Upper lobe of left lung (tissue), 6 donors: ENCODE results near the gene TMEM187. TPM values are rescaled to one million over a fixed set of nuclear protein-coding genes. Genes with fewer than 3 reads are reported as not detected.

Experiments
- ATAC-seq, 2 donors: fragments of 200-7000 bp; cut with Tn5 transposase; one replicate each; pipeline ENCODE4 v1.9.1; 2022; ENCODE audit warnings: mild to moderate bottlenecking in 2 of 2, moderate library complexity in 2 of 2; ENCODE audit not compliant: low FRiP score in 2 of 2
- DNase-seq, 2 donors: peaks; one replicate each; pipeline ENCODE4 v3.0.0-alpha.2; 2019 to 2020
- H3K27ac ChIP-seq, 4 donors: fragments of 200-600 bp; sonication (generic); one replicate each; pipeline ENCODE4 v1.5.1; 2016 to 2019
- H3K27me3 ChIP-seq, 4 donors: fragments of 200-600 bp; sonication (generic); one replicate each; pipeline ENCODE4 v1.5.1; 2017 to 2019
- H3K36me3 ChIP-seq, 4 donors: fragments of 200-600 bp; sonication (generic); one replicate each; pipeline ENCODE4 v1.5.1; 2016 to 2019
- H3K4me1 ChIP-seq, 4 donors: fragments of 200-600 bp; sonication (generic); one replicate each; pipeline ENCODE4 v1.5.1; 2018 to 2019
- H3K4me3 ChIP-seq, 4 donors: fragments of 200-600 bp; sonication (generic); one replicate each; pipeline ENCODE4 v1.5.1; 2017 to 2019; ENCODE audit warnings: mild to moderate bottlenecking in 2 of 4, moderate library complexity in 1 of 4
- H3K9me3 ChIP-seq, 4 donors: fragments of 200-600 bp; sonication (generic); one replicate each; pipeline ENCODE4 v1.5.1; 2018 to 2019
- EP300 ChIP-seq, 4 donors: sonication (generic); formaldehyde crosslinking; IDR thresholded peaks; one replicate each; pipeline ENCODE4 v1.5.1; 2017; ENCODE audit warnings: antibody characterized with exemption in 4 of 4, control low read depth in 2 of 4
- POLR2A ChIP-seq, 4 donors: fragments of 450-650 bp; IDR thresholded peaks; one replicate each; pipeline ENCODE4 v1.5.1; 2016 to 2017; ENCODE audit warnings: antibody characterized with exemption in 4 of 4, mild to moderate bottlenecking in 2 of 4
- POLR2AphosphoS5 ChIP-seq, 2 donors: sonication (generic); formaldehyde crosslinking; IDR thresholded peaks; one replicate each; pipeline ENCODE4 v1.5.1; 2017; ENCODE audit warnings: antibody characterized with exemption in 2 of 2
- WGBS, 2 donors: methylation state at CpG; one replicate each; pipeline ENCODE4 v1.1.5; 2017 to 2018; 5-methylcytosine and 5-hydroxymethylcytosine counted together
- total RNA-seq, 6 donors: library from RNA; depleted of rRNA in 4 of 6; stranded (reverse); fragments of >200 nt in 4 of 6; gene quantifications; one replicate each; pipeline versions ENCODE4 v1.1.0 to v1.2.1, GENCODE V29; 2016 to 2021
- TF ChIP-seq, protein P1 (sequence below), 6 experiments: fragments of 450-650 bp in 4 of 6; fragments of 200-600 bp in 2 of 6; sonication (generic) in 2 of 6; IDR thresholded peaks; one replicate each; pipeline ENCODE4 v1.5.1; 2016 to 2019; ENCODE audit warnings: antibody characterized with exemption in 6 of 6
- donor health status: DM: no; HTN: no; CAD: no; lungs with moderate emphysema.
- donor health status: DM: no; HTN: yes; CAD: no; lungs with severe emphysema.

Gene TMEM187
- total RNA-seq, 6 donors from 2014 or later: 2.1 to 17.7 (median 5.0) TPM

GRCh38 chrX:153925739-153926551, 46.6 kb upstream of the TMEM187 start, which contains the start of gene ARHGAP4:
Gene ARHGAP4, minus strand, starts transcription at chrX:153926264. Its CDS starts 62 bp downstream, at chrX:153926202.
- ATAC-seq (no peak), DNase-seq (peak in 1 of 2 donors; percentile 88)
- WGBS, 2 donors: 29 to 30% methylated on average over 2 to 35 of the region's 59 CpGs

DNA sequence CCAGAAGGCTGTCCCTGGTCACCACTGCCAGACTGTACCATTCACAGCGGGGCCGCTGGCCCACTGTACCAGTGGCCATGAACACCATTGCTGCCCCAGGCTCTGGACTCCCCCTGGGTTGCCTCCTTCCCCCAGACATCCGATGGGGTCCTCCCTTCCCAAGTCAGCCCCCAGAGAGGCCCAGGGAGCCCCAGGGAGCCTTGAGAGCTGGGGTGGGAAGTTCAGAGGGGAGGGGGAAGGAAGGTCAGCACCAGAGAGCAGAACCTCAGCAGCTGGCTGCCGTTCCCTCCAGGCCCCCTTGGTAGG, 46.0 kb upstream of the TMEM187 start:
- 16% methylated on average over 4 of the region's 4 CpGs; no CpG with 5 or more reads in 1 of the 2 donors for WGBS, 2 donors
- Histone ChIP-seq H3K36me3 (peaks cover 0 to 19% (median 7%) of the 10 kb centered on the region in 4 donors), H3K4me3 (peak overlapping the region in 3 of 4 donors; percentile 50 to 62 (median 59)), H3K27ac (peak overlapping the region; percentile 92 to 98 (median 95)), H3K27me3 (peaks cover 0 to 5% (median 0%) of the 10 kb centered on the region in 4 donors), H3K4me1 (peaks cover 16 to 82% (median 45%) of the 10 kb centered on the region in 4 donors), H3K9me3 (no peaks in the 10 kb centered on the region)
- no peak for ATAC-seq
- TF ChIP-seq POLR2A (IDR thresholded peaks at IDR 0.05): no peak
- DNase-seq: no peak

More at GRCh38 chrX:153925739-153926551, 46.6 kb upstream of the TMEM187 start, which contains the start of gene ARHGAP4:
- Histone ChIP-seq H3K9me3 (no peaks in the 10 kb centered on the region), H3K4me1 (peaks cover 20 to 88% (median 47%) of the 10 kb centered on the region in 4 donors), H3K27me3 (peaks cover 0 to 11% (median 0%) of the 10 kb centered on the region in 4 donors), H3K4me3 (peak within 1 kb of the TSS in 3 of 4 donors; percentile 50 to 62 (median 59)), H3K27ac (peak within 1 kb of the TSS; percentile 92 to 98 (median 95)), H3K36me3 (peaks cover 0 to 13% (median 4%) of the 10 kb centered on the region in 4 donors)
- TF ChIP-seq EP300 (IDR thresholded peaks at IDR 0.05): no peak
- TF ChIP-seq, protein P1, sequence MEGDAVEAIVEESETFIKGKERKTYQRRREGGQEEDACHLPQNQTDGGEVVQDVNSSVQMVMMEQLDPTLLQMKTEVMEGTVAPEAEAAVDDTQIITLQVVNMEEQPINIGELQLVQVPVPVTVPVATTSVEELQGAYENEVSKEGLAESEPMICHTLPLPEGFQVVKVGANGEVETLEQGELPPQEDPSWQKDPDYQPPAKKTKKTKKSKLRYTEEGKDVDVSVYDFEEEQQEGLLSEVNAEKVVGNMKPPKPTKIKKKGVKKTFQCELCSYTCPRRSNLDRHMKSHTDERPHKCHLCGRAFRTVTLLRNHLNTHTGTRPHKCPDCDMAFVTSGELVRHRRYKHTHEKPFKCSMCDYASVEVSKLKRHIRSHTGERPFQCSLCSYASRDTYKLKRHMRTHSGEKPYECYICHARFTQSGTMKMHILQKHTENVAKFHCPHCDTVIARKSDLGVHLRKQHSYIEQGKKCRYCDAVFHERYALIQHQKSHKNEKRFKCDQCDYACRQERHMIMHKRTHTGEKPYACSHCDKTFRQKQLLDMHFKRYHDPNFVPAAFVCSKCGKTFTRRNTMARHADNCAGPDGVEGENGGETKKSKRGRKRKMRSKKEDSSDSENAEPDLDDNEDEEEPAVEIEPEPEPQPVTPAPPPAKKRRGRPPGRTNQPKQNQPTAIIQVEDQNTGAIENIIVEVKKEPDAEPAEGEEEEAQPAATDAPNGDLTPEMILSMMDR (IDR thresholded peaks at IDR 0.05): peak in 2 of 6 experiments; percentile 5 to 13
- no peak for TF ChIP-seq POLR2A (IDR thresholded peaks at IDR 0.05)

DNA sequence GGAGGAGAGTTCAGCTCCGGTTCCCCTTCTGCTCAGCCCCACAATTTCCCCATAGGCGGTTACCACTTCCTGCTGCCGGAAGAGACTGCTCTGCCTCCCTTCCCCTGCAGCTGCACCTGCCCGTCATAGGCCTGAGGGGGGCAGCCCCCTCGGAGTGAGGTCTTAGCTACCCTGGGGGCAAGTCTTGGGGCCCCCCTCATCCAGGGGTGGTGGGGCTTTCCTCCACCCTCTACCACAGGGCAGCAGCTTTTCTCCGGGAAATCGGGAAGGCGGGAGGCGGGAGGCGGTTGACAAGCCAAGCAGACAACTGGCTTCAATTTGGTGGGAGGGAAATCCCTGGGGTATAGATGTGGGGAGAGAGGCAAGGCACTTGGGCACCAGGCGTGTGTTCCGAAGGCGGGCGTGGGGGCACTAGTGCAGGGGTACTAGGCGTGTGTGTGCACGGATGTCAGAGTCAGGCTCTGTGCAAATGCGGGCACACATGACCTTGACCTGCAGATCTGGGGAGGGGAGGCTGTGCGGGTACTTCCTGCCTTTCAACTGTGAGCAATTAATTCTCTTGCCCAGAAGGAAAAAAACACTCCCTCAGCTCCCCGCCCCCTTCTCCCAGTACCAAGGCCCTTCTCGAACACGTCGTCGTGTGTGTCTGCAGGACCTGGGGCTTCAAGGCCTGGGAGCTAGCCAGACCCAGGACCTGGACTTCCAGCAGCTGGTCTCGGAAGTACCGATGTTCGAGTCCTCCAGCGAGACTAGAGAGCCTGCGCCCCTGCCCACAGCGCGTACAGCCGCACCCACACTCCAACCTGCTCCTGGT, 45.5 kb upstream of the TMEM187 start:
- peaks cover 0 to 4% (median 0%) of the 10 kb centered on the region in 4 donors for H3K27me3 ChIP-seq
- TF ChIP-seq EP300 (IDR thresholded peaks at IDR 0.05) (peak in 1 of 4 donors; percentile 9), POLR2A (IDR thresholded peaks at IDR 0.05) (peak in 1 of 4 donors; percentile 53), POLR2AphosphoS5 (IDR thresholded peaks at IDR 0.05) (peak; percentile 57 to 63)
- TF ChIP-seq, protein P1 (IDR thresholded peaks at IDR 0.05): peak in 1 of 6 experiments; percentile 23
- H3K4me3 ChIP-seq: peak overlapping the region; percentile 50 to 62 (median 56)
- ATAC-seq: peak; percentile 24 to 46
- WGBS, 2 donors: 35% methylated on average over 31 of the region's 31 CpGs; no CpG with 5 or more reads in 1 of the 2 donors
- H3K4me1 ChIP-seq: peaks cover 13 to 77% (median 43%) of the 10 kb centered on the region in 4 donors
- DNase-seq: peak in 1 of 2 donors; percentile 72
- peaks cover 0 to 25% (median 9%) of the 10 kb centered on the region in 4 donors for H3K36me3 ChIP-seq
- H3K27ac ChIP-seq: peak overlapping the region; percentile 92 to 98 (median 95)
- no peaks in the 10 kb centered on the region for H3K9me3 ChIP-seq

- Histone ChIP-seq H3K9me3 (no peaks in the 10 kb centered on the region), H3K4me1 (peaks cover 8 to 73% (median 41%) of the 10 kb centered on the region in 4 donors), H3K27me3 (peaks cover 0 to 4% (median 0%) of the 10 kb centered on the region in 4 donors), H3K36me3 (peaks cover 0 to 29% (median 11%) of the 10 kb centered on the region in 4 donors), H3K27ac (peak overlapping the region; percentile 92 to 98 (median 95)), H3K4me3 (peak overlapping the region; percentile 50 to 62 (median 56))
- peak in 1 of 2 donors; percentile 9 for ATAC-seq
- TF ChIP-seq POLR2AphosphoS5 (IDR thresholded peaks at IDR 0.05) (no peak), POLR2A (IDR thresholded peaks at IDR 0.05) (no peak), EP300 (IDR thresholded peaks at IDR 0.05) (no peak)
- TF ChIP-seq, protein P1 (IDR thresholded peaks at IDR 0.05): no peak
- 0 to 16% methylated on average over 4 to 8 of the region's 8 CpGs for WGBS, 2 donors
- DNase-seq: no peak
These were observed 45.0 kb upstream of the TMEM187 start for GRCh38 chrX:153927672-153927921.
